Naive thymus-derived CD8-positive, alpha-beta T cell (primary cell): ENCODE measurements around the gene LRRC4B. TPM values are rescaled to one million over a fixed set of nuclear protein-coding genes. Genes with fewer than 3 reads are reported as not detected.

Source experiments
- ATAC-seq, 2 donors: fragments of 150-1000 bp; cut with Tn5 transposase in 1 of 2; sonication (Bioruptor Pico), chemical (Tn5 transposase) in 1 of 2; 1 replicate in 1 of 2; 2 replicates in 1 of 2; pipeline ENCODE4 v1.10.0; 2021; ENCODE audit warnings: mild to moderate bottlenecking in 2 of 2, moderate library complexity in 2 of 2
- POLR2A ChIA-PET: fragments of 350-600 bp; sonication (Branson Sonifier 250); formaldehyde crosslinking; loops from one replicate; lab custom pipeline; 2021; ENCODE audit warnings: antibody characterized with exemption; lab: Charles Lee
- DNase-seq, 10 donors: peaks; one replicate each; pipeline versions ENCODE4 v3.0.0 to v3.0.0-alpha.2; 2020 to 2022
- H3K27ac Mint-ChIP-seq, 10 donors: one replicate each; pipeline ENCODE4 v1.8.0; 2020 to 2022; ENCODE audit warnings: mild to moderate bottlenecking in 10 of 10, mixed read lengths in 10 of 10, moderate library complexity in 4 of 10, inconsistent platforms in 1 of 10
- H3K27me3 Mint-ChIP-seq, 5 donors: one replicate each; pipeline ENCODE4 v1.8.0; 2021 to 2022; ENCODE audit warnings: mixed read lengths in 5 of 5
- H3K36me3 Mint-ChIP-seq, 3 donors: one replicate each; pipeline ENCODE4 v1.8.0; 2020 to 2022; ENCODE audit warnings: mixed read lengths in 3 of 3, mild to moderate bottlenecking in 2 of 3, inconsistent platforms in 1 of 3
- H3K4me1 Mint-ChIP-seq, 4 donors: one replicate each; pipeline ENCODE4 v1.8.0; 2021 to 2022; ENCODE audit warnings: mixed read lengths in 4 of 4
- H3K4me3 Mint-ChIP-seq, 10 donors: one replicate each; pipeline ENCODE4 v1.8.0; 2020 to 2022; ENCODE audit warnings: mild to moderate bottlenecking in 10 of 10, mixed read lengths in 10 of 10, moderate library complexity in 6 of 10, inconsistent platforms in 1 of 10
- H3K9me3 Mint-ChIP-seq, 9 donors: one replicate each; pipeline ENCODE4 v1.8.0; 2020 to 2022; ENCODE audit warnings: mixed read lengths in 9 of 9, mild to moderate bottlenecking in 3 of 9, inconsistent platforms in 1 of 9, moderate library complexity in 1 of 9
- polyA plus RNA-seq, 3 donors: library from polyadenylated mRNA; unstranded; fragments of 300-500 nt; fragmentation: Illumina TruSeq; gene quantifications; one replicate each; pipeline ENCODE4 v1.2.3, GENCODE V29; 2021
- total RNA-seq, 8 experiments: library from RNA in 2 of 8; stranded (reverse) in 2 of 8; gene quantifications; one replicate each; pipeline ENCODE4 v1.2.3 and lab custom pipeline; 2021 to 2026

LRRC4B gene
- total and polyA plus RNA-seq, 5 experiments from 2014 or later, result not detected

GRCh38 chr19:50548191-50549058 lies 19.8 kb downstream of the LRRC4B start:
- Mint-ChIP-seq H3K36me3 (peaks cover 0 to 6% (median 0%) of the 10 kb centered on the region in 3 donors), H3K9me3 (no peaks in the 10 kb centered on the region), H3K27ac (no peak overlapping the region), H3K4me3 (no peak overlapping the region), H3K27me3 (peaks cover 24 to 48% (median 28%) of the 10 kb centered on the region in 5 donors), H3K4me1 (peaks cover 2 to 21% (median 9%) of the 10 kb centered on the region in 4 donors)
- DNase-seq (peak in 1 of 10 donors; percentile 51), ATAC-seq (no peak)
- POLR2A ChIA-PET, result no interaction called here

- Mint-ChIP-seq H3K36me3 (peaks cover 0 to 6% (median 0%) of the 10 kb centered on the region in 3 donors), H3K27ac (no peak overlapping the region), H3K9me3 (no peaks in the 10 kb centered on the region), H3K27me3 (peaks cover 16 to 39% (median 19%) of the 10 kb centered on the region in 5 donors), H3K4me1 (peaks cover 2 to 14% (median 8%) of the 10 kb centered on the region in 4 donors), H3K4me3 (no peak overlapping the region)
- DNase-seq (peak in 1 of 10 donors; percentile 49), ATAC-seq (no peak)
- POLR2A ChIA-PET, result no interaction called here
Observed at GRCh38 chr19:50547385-50548190, 20.6 kb downstream of the LRRC4B start.

DNA sequence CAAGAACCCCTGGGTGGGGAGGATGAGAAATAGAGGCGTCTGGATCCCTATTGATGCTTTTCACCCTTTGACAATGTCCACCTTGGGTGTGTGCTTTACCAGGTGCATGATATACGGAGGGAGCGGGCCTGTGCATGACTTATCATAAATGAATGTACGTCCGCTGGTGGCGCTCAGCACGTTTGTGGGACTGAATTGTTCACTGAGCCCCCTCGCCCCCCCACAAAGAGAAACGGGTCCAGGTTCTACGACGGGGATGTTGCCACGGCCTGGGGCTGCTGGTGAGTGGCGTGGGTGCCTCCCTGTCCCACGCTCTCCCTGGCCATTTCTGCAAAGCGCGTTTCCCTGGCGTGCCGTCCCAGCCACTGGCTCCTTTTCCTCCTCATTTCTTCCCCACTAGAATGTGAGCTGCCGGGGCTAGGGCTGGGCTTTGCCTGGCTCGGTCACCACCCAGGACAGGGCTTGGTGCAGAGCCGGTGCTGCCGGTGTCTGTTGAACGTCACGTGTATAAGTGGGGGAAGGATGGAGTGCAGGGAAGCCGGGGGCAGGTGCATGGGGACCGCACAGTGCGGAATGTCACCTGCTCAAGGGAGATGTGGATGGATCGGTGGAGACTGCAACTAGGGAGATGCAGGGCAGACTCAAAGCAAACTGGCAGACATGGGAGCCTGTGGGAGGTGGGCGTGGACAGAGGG lies 21.6 kb downstream of the LRRC4B start:
- Mint-ChIP-seq H3K36me3 (peaks cover 0 to 2% (median 0%) of the 10 kb centered on the region in 3 donors), H3K27ac (no peak overlapping the region), H3K9me3 (no peaks in the 10 kb centered on the region), H3K4me1 (peaks cover 2 to 5% (median 3%) of the 10 kb centered on the region in 4 donors), H3K4me3 (no peak overlapping the region), H3K27me3 (peaks cover 10 to 34% (median 12%) of the 10 kb centered on the region in 5 donors)
- POLR2A ChIA-PET, result no interaction called here
- DNase-seq, result peak in 1 of 10 donors; percentile 46
- no peak for ATAC-seq

DNA sequence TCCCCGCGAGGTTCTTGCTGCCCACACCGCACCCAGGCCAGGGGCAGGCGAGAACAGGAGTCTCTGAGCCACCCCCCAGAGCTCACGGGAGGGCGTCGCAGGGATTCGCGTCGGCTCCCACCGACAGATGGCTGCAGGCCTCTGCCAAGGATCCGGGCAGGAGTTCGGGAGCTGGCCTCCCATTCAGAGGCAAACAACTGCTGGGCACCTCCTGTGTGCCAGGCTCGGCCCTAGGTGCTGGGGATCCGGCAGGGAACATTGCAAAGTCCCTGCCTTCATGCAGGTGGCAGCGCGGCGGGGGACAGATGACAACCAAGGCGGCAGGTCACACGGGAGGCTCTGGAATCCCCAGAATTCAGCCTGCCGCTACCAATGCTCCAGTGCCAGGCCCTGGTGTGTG lies 25.3 kb downstream of the LRRC4B start:
- no peak overlapping the region for H3K4me3 Mint-ChIP-seq
- H3K9me3 Mint-ChIP-seq, result no peaks in the 10 kb centered on the region
- peaks cover 0 to 2% (median 0%) of the 10 kb centered on the region in 4 donors for H3K4me1 Mint-ChIP-seq
- peaks cover under 1 to 21% (median 4%) of the 10 kb centered on the region in 5 donors for H3K27me3 Mint-ChIP-seq
- ATAC-seq, result no peak
- POLR2A ChIA-PET, result no interaction called here
- no peaks in the 10 kb centered on the region for H3K36me3 Mint-ChIP-seq
- H3K27ac Mint-ChIP-seq, result no peak overlapping the region
- peak in 1 of 10 donors; percentile 34 for DNase-seq

- ATAC-seq (peak; percentile 43 to 60), DNase-seq (peak in 9 of 10 donors; percentile 32 to 54 (median 45))
- Mint-ChIP-seq H3K27me3 (peaks cover 8 to 27% (median 15%) of the 10 kb centered on the region in 5 donors), H3K4me1 (peaks cover 0 to 4% (median 1%) of the 10 kb centered on the region in 4 donors), H3K27ac (peak overlapping the region in 1 of 10 donors; percentile 34), H3K4me3 (no peak overlapping the region), H3K36me3 (peaks cover 0 to 8% (median 1%) of the 10 kb centered on the region in 3 donors), H3K9me3 (peaks cover 0 to 12% (median 7%) of the 10 kb centered on the region in 9 donors)
- POLR2A ChIA-PET, result interaction anchor here (0.7 kb wide), 1 partner anchor 14 kb away, joined by 5 read pairs; no protein-coding TSS in a partner anchor
Observed at GRCh38 chr19:50537769-50538230, 30.4 kb downstream of the LRRC4B start.

DNA sequence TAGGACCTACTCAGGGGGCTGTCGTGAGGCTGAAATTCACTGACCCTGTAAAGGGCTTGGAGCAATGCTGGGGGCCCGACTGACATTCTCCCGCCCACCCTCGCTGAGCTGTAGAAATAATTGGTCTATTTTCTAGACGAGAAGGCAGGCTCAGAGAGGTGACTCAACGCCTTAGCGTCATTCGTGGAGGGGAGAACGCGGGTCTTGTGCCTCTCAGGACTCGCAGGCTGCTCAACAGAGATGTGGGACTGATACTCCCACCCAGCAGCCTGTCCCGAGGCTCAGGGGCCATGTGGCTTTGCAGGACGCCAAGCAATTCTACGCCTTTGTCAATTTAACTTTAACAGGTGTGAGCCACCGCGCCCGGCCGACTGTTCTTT lies 30.9 kb downstream of the LRRC4B start:
- Mint-ChIP-seq H3K36me3 (peaks cover 2 to 13% (median 6%) of the 10 kb centered on the region in 3 donors), H3K9me3 (peaks cover 0 to 17% (median 12%) of the 10 kb centered on the region in 9 donors), H3K4me1 (peaks cover 0 to 4% (median 1%) of the 10 kb centered on the region in 4 donors), H3K27me3 (peaks cover 11 to 32% (median 20%) of the 10 kb centered on the region in 5 donors), H3K27ac (no peak overlapping the region), H3K4me3 (no peak overlapping the region)
- ATAC-seq (no peak), DNase-seq (peak in 1 of 10 donors; percentile 45)
- POLR2A ChIA-PET, result no interaction called here

DNA sequence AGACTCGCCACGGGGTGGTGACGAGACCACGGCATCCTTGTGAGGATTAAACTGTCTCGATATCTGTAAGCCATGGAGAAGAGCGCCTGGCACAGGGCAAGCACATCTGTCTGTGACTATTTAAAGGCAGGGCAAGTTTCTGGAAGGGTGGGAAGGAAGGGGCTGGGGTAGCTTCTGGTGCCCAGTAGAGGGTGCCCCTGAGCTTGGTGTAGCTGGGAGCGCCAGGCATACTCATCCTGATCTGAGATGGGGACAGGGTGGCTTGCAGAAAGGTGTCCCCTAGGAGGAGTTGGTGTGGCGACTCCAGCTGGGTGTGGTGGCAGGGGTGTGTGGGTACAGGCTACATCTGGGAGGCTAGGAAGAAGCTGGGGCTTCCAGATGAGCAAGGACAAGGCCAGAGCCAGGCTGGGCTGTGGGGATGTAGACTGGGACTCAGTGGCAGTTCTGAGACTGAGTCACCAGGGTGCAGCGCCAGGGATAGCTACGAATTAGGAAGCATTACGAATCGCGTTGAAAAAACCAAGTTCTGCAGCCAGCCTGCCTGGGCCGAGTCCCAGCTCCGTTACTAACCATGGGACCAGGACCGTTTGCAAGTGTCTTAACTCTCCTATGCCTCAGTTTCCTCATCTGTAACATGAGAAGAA lies 31.5 kb downstream of the LRRC4B start:
- DNase-seq (peak in 1 of 10 donors; percentile 28), ATAC-seq (no peak)
- no peak overlapping the region for H3K4me3 Mint-ChIP-seq
- peaks cover 0 to 4% (median 1%) of the 10 kb centered on the region in 4 donors for H3K4me1 Mint-ChIP-seq
- H3K27ac Mint-ChIP-seq, result no peak overlapping the region
- peaks cover 13 to 35% (median 22%) of the 10 kb centered on the region in 5 donors for H3K27me3 Mint-ChIP-seq
- POLR2A ChIA-PET, result no interaction called here
- H3K36me3 Mint-ChIP-seq, result peaks cover 3 to 14% (median 8%) of the 10 kb centered on the region in 3 donors
- H3K9me3 Mint-ChIP-seq, result peaks cover 0 to 18% (median 12%) of the 10 kb centered on the region in 9 donors

DNA sequence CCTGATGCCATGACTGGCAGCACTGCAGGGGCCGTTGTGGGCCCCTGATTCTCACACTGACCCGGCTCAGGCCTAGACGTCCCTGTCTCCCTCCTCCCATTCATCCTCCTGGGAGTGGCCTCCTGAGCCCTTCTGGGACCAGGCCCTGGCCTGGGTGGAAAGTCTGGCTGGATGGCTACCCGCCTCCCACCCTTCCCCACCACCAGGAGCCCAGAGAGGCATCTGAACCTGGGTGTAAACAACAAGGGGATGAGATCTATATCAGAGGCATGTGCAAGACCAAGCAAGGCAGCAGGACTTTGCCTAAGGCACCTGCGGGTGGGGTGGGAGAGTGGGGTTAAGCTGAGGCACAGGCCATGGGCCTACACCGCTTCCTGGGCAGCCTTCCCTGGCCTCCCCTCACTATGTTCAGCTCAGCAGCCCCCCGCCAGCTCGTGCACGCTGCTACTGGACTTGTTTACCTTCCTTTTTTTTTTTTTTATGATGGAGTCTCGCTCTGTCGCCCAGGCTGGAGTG lies 32.5 kb downstream of the LRRC4B start:
- Mint-ChIP-seq H3K4me3 (no peak overlapping the region), H3K27me3 (peaks cover 14 to 42% (median 25%) of the 10 kb centered on the region in 5 donors), H3K36me3 (peaks cover 3 to 14% (median 8%) of the 10 kb centered on the region in 3 donors), H3K27ac (peak overlapping the region in 1 of 10 donors; percentile 79), H3K9me3 (peaks cover 0 to 18% (median 13%) of the 10 kb centered on the region in 9 donors), H3K4me1 (peaks cover 0 to 4% (median 1%) of the 10 kb centered on the region in 4 donors)
- no peak for ATAC-seq
- POLR2A ChIA-PET, result no interaction called here
- peak in 1 of 10 donors; percentile 13 for DNase-seq

GRCh38 chr19:50534478-50534877 lies 33.8 kb downstream of the LRRC4B start:
- peaks cover 3 to 14% (median 8%) of the 10 kb centered on the region in 3 donors for H3K36me3 Mint-ChIP-seq
- ATAC-seq (no peak), DNase-seq (peak in 1 of 10 donors; percentile 31)
- POLR2A ChIA-PET, result no interaction called here
- H3K4me3 Mint-ChIP-seq, result no peak overlapping the region
- peaks cover 0 to 4% (median 1%) of the 10 kb centered on the region in 4 donors for H3K4me1 Mint-ChIP-seq
- H3K27ac Mint-ChIP-seq, result no peak overlapping the region
- peaks cover 14 to 48% (median 30%) of the 10 kb centered on the region in 5 donors for H3K27me3 Mint-ChIP-seq
- H3K9me3 Mint-ChIP-seq, result peaks cover 0 to 18% (median 13%) of the 10 kb centered on the region in 9 donors

DNA sequence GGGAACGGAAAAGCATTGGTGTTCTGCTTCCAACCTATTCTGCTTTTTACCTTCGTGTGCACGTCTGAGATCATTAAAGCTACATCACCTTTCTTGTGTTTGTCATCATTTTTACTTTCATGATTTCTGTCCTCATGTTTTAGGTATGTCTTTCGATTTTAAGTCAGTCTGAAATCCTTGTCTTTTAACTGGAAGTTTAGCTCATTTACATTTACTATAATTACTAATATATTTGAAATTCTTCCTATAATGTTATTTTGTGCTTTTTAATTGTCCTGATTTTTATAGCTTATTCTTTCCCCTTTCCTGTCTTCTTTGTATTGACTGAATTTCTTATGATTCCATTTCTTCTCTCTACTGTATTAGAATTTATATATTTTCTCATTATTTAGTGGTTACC lies 35.3 kb downstream of the LRRC4B start:
- Mint-ChIP-seq H3K36me3 (peaks cover 3 to 14% (median 8%) of the 10 kb centered on the region in 3 donors), H3K4me3 (no peak overlapping the region), H3K27me3 (peaks cover 15 to 52% (median 37%) of the 10 kb centered on the region in 5 donors), H3K9me3 (peaks cover 0 to 18% (median 13%) of the 10 kb centered on the region in 9 donors), H3K4me1 (peaks cover 0 to 4% (median 1%) of the 10 kb centered on the region in 4 donors), H3K27ac (no peak overlapping the region)
- POLR2A ChIA-PET, result no interaction called here
- ATAC-seq, result no peak
- DNase-seq, result no peak

DNA sequence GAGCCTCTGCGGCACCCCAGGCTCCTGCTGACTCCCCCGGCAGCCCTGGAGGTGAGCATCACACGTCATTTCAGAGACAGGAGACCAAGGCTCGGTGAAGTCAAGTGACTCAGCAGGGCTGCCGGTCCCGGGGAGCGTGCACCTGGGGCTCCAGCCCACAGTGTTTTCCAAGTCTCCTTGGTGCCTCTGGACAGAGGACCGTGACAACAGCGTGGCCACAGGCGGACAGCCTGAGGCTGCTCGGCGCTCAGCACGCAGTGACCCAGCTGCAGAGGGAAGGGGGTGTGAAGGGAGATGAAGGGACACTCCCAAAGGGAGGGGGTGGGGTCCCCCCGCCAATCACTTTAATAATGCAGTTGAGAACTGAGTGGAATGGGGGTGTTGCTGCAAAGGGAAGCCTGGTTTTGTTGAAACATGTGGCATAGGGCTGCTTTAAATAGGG lies 37.0 kb downstream of the LRRC4B start:
- Mint-ChIP-seq H3K4me1 (no peaks in the 10 kb centered on the region), H3K27me3 (peaks cover 10 to 50% (median 32%) of the 10 kb centered on the region in 5 donors), H3K36me3 (peaks cover 3 to 14% (median 8%) of the 10 kb centered on the region in 3 donors), H3K9me3 (peaks cover 0 to 18% (median 13%) of the 10 kb centered on the region in 9 donors), H3K4me3 (no peak overlapping the region), H3K27ac (no peak overlapping the region)
- DNase-seq, result peak in 1 of 10 donors; percentile 35
- no peak for ATAC-seq
- POLR2A ChIA-PET, result no interaction called here
